GM12891 (cell line): ENCODE data around the gene ABCF2. TPM values are rescaled to one million over a fixed set of nuclear protein-coding genes. Genes with fewer than 3 reads are reported as not detected.
A peak's percentile ranks its signal among the peaks of the same experiment; 100 is the strongest.

ENCODE experiments used
- DNase-seq: peaks from one replicate; pipeline ENCODE4 v3.0.0; 2011; ENCODE audit warnings: low spot score; ENCODE audit not compliant: insufficient read length
- FAIRE-seq: peaks from 2 replicates; lab custom pipeline; 2011; peaks lifted over from hg19 to GRCh38; lab: Jason Lieb, UNC
- PAX5 ChIP-seq: IDR thresholded peaks from 2 replicates; pipeline ENCODE4 v1.6.1; 2011; ENCODE audit warnings: low read length, moderate library complexity, mild to moderate bottlenecking; ENCODE audit not compliant: insufficient read depth, severe bottlenecking
- POLR2A ChIP-seq: IDR thresholded peaks from 2 replicates; pipeline ENCODE4 v1.6.1; 2011; ENCODE audit warnings: low read depth, low read length, control low read depth
- POLR2AphosphoS5 ChIP-seq: IDR thresholded peaks from 2 replicates; pipeline ENCODE4 v1.6.1; 2011; ENCODE audit warnings: low read depth, low read length, control low read depth
- POU2F2 ChIP-seq: IDR thresholded peaks from 2 replicates; pipeline ENCODE4 v1.6.1; 2011; ENCODE audit warnings: low read depth, mild to moderate bottlenecking, control low read depth, low read length, moderate library complexity
- SPI1 ChIP-seq: IDR thresholded peaks from 2 replicates; pipeline ENCODE4 v1.6.1; 2011; ENCODE audit warnings: low read depth, low read length, control low read depth
- TAF1 ChIP-seq: IDR thresholded peaks from 2 replicates; pipeline ENCODE4 v1.6.1; 2011; ENCODE audit warnings: low read depth, low read length, control low read depth
- polyA plus RNA-seq: library from polyadenylated mRNA; unstranded; fragments of >200 nt; gene quantifications from one replicate; pipeline ENCODE4 v1.2.1, GENCODE V29; 2012; ENCODE audit warnings: low read depth, missing spikeins, inconsistent platforms; ENCODE audit not compliant: missing spikeins

Gene ABCF2
- polyA plus RNA-seq: 29.6 TPM

DNA sequence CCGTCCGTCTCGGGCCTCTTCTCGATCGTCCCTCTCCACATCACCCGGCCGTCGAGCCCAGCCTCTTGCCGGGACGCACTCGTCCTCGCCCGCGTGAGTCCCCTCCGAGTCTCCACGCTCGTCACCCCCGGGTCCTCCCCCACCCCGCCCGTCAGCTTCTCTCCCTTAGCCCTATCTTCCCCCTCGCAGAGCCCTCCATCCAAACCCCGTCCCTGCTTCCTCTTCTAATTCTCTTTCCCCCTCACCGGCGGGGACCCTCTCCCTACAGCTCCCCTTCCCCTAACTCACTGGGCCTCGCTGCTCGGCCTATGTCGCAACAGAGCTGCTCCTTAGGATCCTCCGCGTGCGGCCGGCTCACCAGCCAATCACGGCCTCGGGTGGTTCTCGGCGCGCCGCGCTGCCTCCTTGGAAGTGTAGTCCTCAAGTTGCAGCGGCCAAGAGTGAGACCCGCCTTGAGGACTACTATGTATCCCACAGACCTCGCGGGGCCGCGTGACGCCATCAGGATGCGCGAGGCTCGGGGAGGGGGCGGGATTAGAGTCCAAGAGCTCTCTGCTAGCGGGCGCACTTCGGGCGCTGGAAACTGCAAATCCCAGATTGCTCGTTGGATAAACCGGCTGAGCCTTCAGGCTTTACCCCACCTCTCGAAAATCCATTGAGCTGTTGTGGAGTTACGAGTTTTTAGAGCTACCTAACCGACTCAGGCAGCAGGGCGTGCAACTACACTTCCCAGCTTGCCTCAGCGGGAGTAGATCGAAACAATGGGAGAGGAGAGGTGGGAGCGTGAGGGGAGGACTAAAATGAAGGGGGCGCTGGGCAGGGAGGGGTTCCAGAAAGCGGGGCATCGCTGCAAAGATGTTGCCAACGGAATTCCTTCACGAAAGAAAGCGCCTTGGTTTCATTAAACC lies at the start of gene ABCF2:
Gene ABCF2, minus strand, starts transcription at position 331 of the 908 bp plus-strand sequence. CDS start 747 bp downstream, outside the sequence.
- FAIRE-seq: peak; percentile 99
- TF ChIP-seq SPI1 (no peak), POLR2AphosphoS5 (peak; percentile 61)
- peak; percentile 95 for DNase-seq

DNA sequence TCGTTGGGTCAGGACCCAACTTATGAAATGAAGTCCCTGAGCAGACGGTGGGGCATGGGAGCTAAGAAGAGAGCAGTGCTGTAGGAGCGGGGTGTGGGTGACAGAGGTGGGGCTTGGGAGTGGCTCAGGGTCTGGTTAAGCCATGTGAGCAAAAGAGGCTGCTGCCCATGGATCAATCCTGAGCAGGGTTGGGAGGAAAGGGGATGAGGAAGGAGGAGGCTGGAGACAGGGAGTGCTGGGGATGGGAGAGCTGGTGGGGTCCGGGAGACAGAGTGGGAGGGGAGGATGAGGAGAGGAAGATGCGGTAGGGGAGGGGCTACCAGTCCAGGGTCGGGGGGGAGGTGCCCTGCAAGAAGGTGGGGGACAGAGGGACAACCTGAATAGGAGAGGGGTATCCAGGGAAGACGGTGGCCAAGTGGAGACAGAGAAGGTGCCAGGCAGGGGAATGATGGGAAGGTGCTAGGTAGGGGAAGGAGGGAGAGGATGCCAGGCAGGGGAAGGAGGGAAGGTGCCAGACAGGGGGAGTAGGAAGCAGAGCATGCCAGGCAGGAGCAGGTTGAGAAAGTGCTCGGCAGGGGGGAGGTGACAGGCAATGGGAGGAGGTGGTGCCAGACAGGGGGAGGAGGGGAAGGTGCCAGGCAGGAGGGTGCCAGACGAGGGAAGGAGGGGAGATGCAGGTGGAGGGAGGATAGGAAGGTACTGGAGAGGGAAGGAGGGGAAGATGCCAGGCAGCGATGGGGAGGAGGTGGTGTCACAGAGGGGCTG lies 49.0 kb upstream of the ABCF2 start:
- FAIRE-seq (no peak), DNase-seq (no peak)
- TF ChIP-seq TAF1 (no peak), SPI1 (no peak), POLR2AphosphoS5 (no peak), POLR2A (no peak), POU2F2 (no peak), PAX5 (no peak)

DNA sequence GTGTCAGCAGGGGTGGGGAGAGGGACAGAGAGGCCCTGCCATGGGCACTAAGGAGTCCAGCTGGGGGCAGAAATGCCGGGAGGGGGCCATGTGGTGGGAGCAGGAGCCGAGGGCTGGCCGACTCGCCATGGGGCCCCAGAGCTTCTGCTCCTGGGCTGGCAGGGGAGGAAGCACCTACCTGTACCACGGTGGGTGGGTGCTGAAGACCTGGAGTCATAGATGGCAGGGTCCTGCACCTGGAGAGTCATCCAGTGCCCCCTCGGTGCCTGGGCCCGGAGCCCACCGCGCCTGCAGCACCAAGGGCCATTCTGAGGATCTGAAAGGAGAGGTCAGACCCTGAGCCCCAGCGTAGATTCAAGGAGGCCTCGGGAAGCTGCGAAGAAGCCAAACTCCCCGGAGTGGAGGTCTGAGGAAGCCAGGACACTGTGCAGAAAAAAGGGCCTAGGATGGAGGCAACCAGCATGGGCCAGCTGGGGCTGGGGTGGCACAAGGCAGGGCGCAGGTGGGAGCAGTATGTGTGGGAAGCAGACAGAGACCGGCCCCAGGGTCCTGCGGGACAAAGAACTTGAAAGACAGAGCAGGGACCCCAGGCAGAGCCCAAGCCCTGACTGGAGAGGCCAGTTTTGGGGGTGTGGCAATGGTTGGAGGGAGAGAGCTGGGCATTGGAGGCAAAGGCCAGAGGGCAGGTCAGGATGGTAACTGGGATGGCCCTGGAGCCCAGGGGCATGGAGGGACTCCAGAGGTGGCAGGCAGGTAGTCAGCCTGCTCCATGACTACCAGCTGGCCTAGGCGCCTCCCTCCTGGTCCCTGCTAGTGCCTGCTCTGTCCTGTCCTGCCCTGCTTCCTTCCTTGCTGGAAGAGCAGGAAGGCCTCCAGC lies 48.2 kb upstream of the ABCF2 start:
- no peak for DNase-seq
- TF ChIP-seq POLR2A: no peak
- TF ChIP-seq PAX5: no peak
- TF ChIP-seq POU2F2: no peak
- no peak for TF ChIP-seq SPI1
- TF ChIP-seq TAF1: no peak
- no peak for TF ChIP-seq POLR2AphosphoS5
- no peak for FAIRE-seq

DNA sequence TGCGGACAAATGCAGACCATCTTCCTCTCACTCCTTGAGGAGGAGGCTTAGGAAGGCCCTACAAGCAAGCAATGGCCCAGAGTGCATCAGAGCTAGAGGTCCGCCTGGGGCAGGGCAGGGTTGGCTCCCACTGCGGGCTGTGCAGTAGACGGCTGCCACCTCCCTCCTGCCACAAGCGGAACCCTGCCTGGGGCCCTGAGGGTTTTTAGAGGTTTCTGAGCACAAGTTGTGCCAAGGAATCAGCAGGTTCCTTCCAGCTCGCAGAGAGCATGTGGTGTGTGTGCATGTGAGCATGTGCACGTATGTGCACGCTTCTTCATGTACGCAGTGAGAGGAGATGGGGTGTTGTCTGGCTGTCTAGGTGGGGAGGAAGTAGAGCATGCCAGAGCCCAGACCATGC lies 47.4 kb upstream of the ABCF2 start:
- TF ChIP-seq POLR2AphosphoS5: no peak
- TF ChIP-seq POLR2A: no peak
- TF ChIP-seq PAX5: no peak
- FAIRE-seq: no peak
- no peak for DNase-seq

DNA sequence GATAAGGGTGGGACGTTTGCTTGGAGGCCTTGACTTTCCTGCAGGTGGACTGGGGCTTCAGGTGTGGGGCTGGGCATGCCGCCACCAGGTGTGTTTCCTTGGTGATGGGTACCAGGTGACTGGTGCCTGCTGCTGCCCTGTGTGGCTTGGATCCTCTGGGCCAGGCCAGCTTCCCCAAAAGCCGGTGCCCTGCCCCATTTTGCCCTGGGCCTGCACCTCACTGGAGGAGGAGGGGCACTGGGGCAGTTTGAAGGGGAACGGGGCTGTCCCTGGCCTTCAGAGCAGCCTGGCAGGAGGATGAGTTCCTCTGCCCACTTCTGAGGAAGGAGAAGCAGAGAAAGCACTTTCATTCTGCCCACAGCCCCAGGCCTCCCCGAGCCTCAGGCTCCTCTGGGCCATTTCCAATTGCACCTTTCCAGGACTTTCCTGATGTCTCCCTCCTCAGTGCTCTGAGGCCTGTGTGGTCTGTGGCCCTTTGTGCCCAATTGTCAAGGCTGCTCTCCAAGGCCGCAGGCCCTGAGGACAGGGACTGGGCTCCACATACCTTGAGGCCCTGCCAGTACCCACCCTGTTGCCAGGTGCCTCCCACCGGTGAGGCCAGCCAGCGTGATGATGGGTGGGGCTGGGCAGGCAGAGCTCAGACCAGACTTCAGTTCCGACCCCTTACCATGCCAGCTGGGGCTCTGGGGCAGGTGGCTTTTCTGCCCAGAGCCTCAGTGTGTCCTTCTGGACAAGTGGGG lies 46.8 kb upstream of the ABCF2 start:
- no peak for TF ChIP-seq POLR2AphosphoS5
- TF ChIP-seq TAF1: no peak
- TF ChIP-seq SPI1: no peak
- no peak for TF ChIP-seq POLR2A
- no peak for TF ChIP-seq POU2F2
- TF ChIP-seq PAX5: no peak
- DNase-seq: no peak
- no peak for FAIRE-seq

DNA sequence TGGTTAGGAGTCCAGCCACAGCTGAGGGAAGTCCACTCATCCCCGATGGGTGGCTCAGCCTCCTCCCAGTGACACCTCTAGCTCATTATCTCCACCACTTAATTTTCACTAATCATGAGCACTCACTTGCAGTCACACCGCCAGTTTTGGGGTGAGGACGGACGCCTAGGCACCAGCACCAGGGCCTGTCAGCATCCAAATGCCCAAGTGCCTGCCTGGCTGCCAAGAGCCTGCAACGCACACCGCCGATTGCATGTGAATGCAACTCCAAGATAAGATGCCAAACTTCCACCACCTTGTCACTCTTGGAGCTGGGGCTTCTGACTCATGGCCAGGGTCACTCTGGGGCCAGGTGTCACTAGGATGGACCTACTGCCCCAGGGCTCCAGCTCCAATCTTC lies 45.9 kb upstream of the ABCF2 start:
- FAIRE-seq (no peak), DNase-seq (no peak)
- TF ChIP-seq PAX5: no peak
- TF ChIP-seq TAF1: no peak
- no peak for TF ChIP-seq POLR2A
- TF ChIP-seq SPI1: no peak
- no peak for TF ChIP-seq POU2F2
- TF ChIP-seq POLR2AphosphoS5: no peak

DNA sequence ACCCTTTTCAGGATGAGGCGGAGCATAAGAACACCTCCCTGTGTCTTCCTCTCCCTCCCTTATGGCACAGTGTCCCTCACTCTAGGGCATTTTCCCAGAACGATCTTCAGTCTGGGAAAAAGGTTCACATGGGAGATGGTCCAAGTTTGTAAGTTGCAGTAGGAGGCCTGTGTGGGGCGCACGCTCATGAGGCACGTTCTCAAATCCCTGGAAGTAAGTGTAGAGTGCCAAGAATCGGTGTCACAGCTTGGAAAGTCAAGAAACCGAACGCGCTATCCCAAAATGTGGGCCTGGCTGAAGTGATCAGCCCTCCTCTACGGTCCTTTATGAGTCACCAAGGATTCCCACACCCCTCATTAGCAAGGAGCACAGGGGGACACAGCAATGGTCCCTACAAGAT lies 45.4 kb upstream of the ABCF2 start:
- no peak for FAIRE-seq
- DNase-seq: no peak

DNA sequence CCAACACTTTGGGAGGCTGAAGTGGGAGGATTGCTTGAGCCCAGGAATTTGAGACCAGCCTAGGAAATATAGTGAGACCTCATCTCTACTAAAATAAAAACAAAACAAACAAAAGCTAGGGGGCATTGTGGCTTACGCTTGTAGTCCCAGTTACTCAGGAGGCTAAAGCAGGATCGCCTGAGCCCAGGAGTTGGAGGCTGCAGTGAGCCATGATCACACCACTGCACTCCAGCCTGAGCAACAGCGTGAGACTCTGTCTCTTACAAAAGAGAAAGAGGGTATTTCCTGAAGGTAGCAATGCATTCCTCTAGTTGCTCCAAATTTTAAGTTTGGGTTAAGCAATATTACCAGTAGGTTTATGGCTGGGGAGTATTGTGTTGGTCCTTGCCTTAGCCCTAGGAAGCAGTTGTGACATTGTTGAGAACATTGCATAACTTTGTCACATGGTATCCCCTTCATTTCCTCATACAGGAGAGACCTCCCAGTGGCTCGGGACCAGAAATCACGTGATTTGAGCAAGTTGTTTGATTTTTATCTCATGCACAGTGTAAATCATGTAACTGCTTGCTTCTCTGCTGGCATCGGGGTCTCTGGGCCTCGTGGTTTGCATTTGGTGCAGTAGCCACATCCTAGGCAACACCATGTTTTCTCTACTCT lies 44.8 kb upstream of the ABCF2 start:
- TF ChIP-seq TAF1 (no peak), POLR2A (no peak), SPI1 (no peak), POU2F2 (no peak), POLR2AphosphoS5 (no peak), PAX5 (no peak)
- FAIRE-seq: no peak
- DNase-seq: no peak

More for the DNA sequence above, 45.4 kb upstream of the ABCF2 start:
- no peak for TF ChIP-seq PAX5
- TF ChIP-seq POLR2AphosphoS5: no peak
- TF ChIP-seq POLR2A: no peak
